ENCODE results near the gene CTIF.

Gene CTIF

GRCh38 chr18:48590678-48591077 lies 51.8 kb downstream of the CTIF start:
- no peaks in the 10 kb centered on the region for H3K4me1 ChIP-seq (ENCODE audit: control insufficient read depth, insufficient read depth, low read length)

GRCh38 chr18:48592540-48593171 lies 53.8 kb downstream of the CTIF start:
- Histone ChIP-seq H3K9ac (ENCODE audit: low read depth, low read length) (no peak overlapping the region), H3K4me1 (ENCODE audit: control insufficient read depth, insufficient read depth, low read length) (no peaks in the 10 kb centered on the region)

More at GRCh38 chr18:48590678-48591077, 51.8 kb downstream of the CTIF start:
- Histone ChIP-seq H3K36me3 (ENCODE audit: control insufficient read depth, insufficient read depth, low read length) (no peaks in the 10 kb centered on the region), H3K27me3 (ENCODE audit: control insufficient read depth, insufficient read depth, low read length) (no peaks in the 10 kb centered on the region), H3K9me3 (ENCODE audit: control insufficient read depth, insufficient read depth, low read length) (no peaks in the 10 kb centered on the region), H3K4me3 (ENCODE audit: low read depth, low read length) (no peak overlapping the region), H3K9ac (ENCODE audit: low read depth, low read length) (no peak overlapping the region), H3K27ac (ENCODE audit: low read depth, low read length) (no peak overlapping the region)

GRCh38 chr18:48594471-48595094 lies 55.8 kb downstream of the CTIF start:
- no peaks in the 10 kb centered on the region for H3K9me3 ChIP-seq (ENCODE audit: control insufficient read depth, insufficient read depth, low read length)
- no peaks in the 10 kb centered on the region for H3K4me1 ChIP-seq (ENCODE audit: control insufficient read depth, insufficient read depth, low read length)
- no peaks in the 10 kb centered on the region for H3K36me3 ChIP-seq (ENCODE audit: control insufficient read depth, insufficient read depth, low read length)
- H3K4me3 ChIP-seq (ENCODE audit: low read depth, low read length): no peak overlapping the region
- no peak overlapping the region for H3K9ac ChIP-seq (ENCODE audit: low read depth, low read length)
- H3K27ac ChIP-seq (ENCODE audit: low read depth, low read length): no peak overlapping the region
- no peaks in the 10 kb centered on the region for H3K27me3 ChIP-seq (ENCODE audit: control insufficient read depth, insufficient read depth, low read length)

More at GRCh38 chr18:48592540-48593171, 53.8 kb downstream of the CTIF start:
- Histone ChIP-seq H3K9me3 (ENCODE audit: control insufficient read depth, insufficient read depth, low read length) (no peaks in the 10 kb centered on the region), H3K27me3 (ENCODE audit: control insufficient read depth, insufficient read depth, low read length) (no peaks in the 10 kb centered on the region), H3K27ac (ENCODE audit: low read depth, low read length) (no peak overlapping the region), H3K36me3 (ENCODE audit: control insufficient read depth, insufficient read depth, low read length) (no peaks in the 10 kb centered on the region), H3K4me3 (ENCODE audit: low read depth, low read length) (no peak overlapping the region)

GRCh38 chr18:48595703-48596218 lies 56.9 kb downstream of the CTIF start:
- Histone ChIP-seq H3K9ac (ENCODE audit: low read depth, low read length) (no peak overlapping the region), H3K4me1 (ENCODE audit: control insufficient read depth, insufficient read depth, low read length) (no peaks in the 10 kb centered on the region), H3K27me3 (ENCODE audit: control insufficient read depth, insufficient read depth, low read length) (no peaks in the 10 kb centered on the region), H3K36me3 (ENCODE audit: control insufficient read depth, insufficient read depth, low read length) (no peaks in the 10 kb centered on the region), H3K9me3 (ENCODE audit: control insufficient read depth, insufficient read depth, low read length) (no peaks in the 10 kb centered on the region), H3K27ac (ENCODE audit: low read depth, low read length) (no peak overlapping the region), H3K4me3 (ENCODE audit: low read depth, low read length) (no peak overlapping the region)

GRCh38 chr18:48597110-48597509 lies 58.3 kb downstream of the CTIF start:
- Histone ChIP-seq H3K9me3 (ENCODE audit: control insufficient read depth, insufficient read depth, low read length) (no peaks in the 10 kb centered on the region), H3K4me3 (ENCODE audit: low read depth, low read length) (no peak overlapping the region), H3K27me3 (ENCODE audit: control insufficient read depth, insufficient read depth, low read length) (no peaks in the 10 kb centered on the region)

GRCh38 chr18:48597671-48598070 lies 58.8 kb downstream of the CTIF start:
- no peak overlapping the region for H3K27ac ChIP-seq (ENCODE audit: low read depth, low read length)
- H3K27me3 ChIP-seq (ENCODE audit: control insufficient read depth, insufficient read depth, low read length): no peaks in the 10 kb centered on the region
- no peaks in the 10 kb centered on the region for H3K36me3 ChIP-seq (ENCODE audit: control insufficient read depth, insufficient read depth, low read length)
- H3K4me3 ChIP-seq (ENCODE audit: low read depth, low read length): no peak overlapping the region
- H3K4me1 ChIP-seq (ENCODE audit: control insufficient read depth, insufficient read depth, low read length): no peaks in the 10 kb centered on the region
- H3K9ac ChIP-seq (ENCODE audit: low read depth, low read length): no peak overlapping the region
- no peaks in the 10 kb centered on the region for H3K9me3 ChIP-seq (ENCODE audit: control insufficient read depth, insufficient read depth, low read length)

More at GRCh38 chr18:48597110-48597509, 58.3 kb downstream of the CTIF start:
- H3K36me3 ChIP-seq (ENCODE audit: control insufficient read depth, insufficient read depth, low read length): no peaks in the 10 kb centered on the region
- H3K27ac ChIP-seq (ENCODE audit: low read depth, low read length): no peak overlapping the region
- no peak overlapping the region for H3K9ac ChIP-seq (ENCODE audit: low read depth, low read length)
- no peaks in the 10 kb centered on the region for H3K4me1 ChIP-seq (ENCODE audit: control insufficient read depth, insufficient read depth, low read length)

GRCh38 chr18:48599391-48599790 lies 60.6 kb downstream of the CTIF start:
- Histone ChIP-seq H3K4me3 (ENCODE audit: low read depth, low read length) (no peak overlapping the region), H3K9ac (ENCODE audit: low read depth, low read length) (no peak overlapping the region), H3K27ac (ENCODE audit: low read depth, low read length) (no peak overlapping the region), H3K36me3 (ENCODE audit: control insufficient read depth, insufficient read depth, low read length) (no peaks in the 10 kb centered on the region), H3K9me3 (ENCODE audit: control insufficient read depth, insufficient read depth, low read length) (no peaks in the 10 kb centered on the region), H3K4me1 (ENCODE audit: control insufficient read depth, insufficient read depth, low read length) (no peaks in the 10 kb centered on the region), H3K27me3 (ENCODE audit: control insufficient read depth, insufficient read depth, low read length) (no peaks in the 10 kb centered on the region)

- Histone ChIP-seq H3K27me3 (ENCODE audit: control insufficient read depth, insufficient read depth, low read length) (no peaks in the 10 kb centered on the region), H3K9ac (ENCODE audit: low read depth, low read length) (no peak overlapping the region), H3K4me1 (ENCODE audit: control insufficient read depth, insufficient read depth, low read length) (0 out of 2 replicates have a peak, but pooled peaks cover 1% of the 10 kb centered on the region), H3K4me3 (ENCODE audit: low read depth, low read length) (no peak overlapping the region), H3K9me3 (ENCODE audit: control insufficient read depth, insufficient read depth, low read length) (no peaks in the 10 kb centered on the region), H3K36me3 (ENCODE audit: control insufficient read depth, insufficient read depth, low read length) (no peaks in the 10 kb centered on the region), H3K27ac (ENCODE audit: low read depth, low read length) (no peak overlapping the region)
These were observed 61.2 kb downstream of the CTIF start for GRCh38 chr18:48600046-48600445.

GRCh38 chr18:48600456-48601090 lies 61.7 kb downstream of the CTIF start:
- Histone ChIP-seq H3K9ac (ENCODE audit: low read depth, low read length) (no peak overlapping the region), H3K4me1 (ENCODE audit: control insufficient read depth, insufficient read depth, low read length) (peaks cover 5% of the 10 kb centered on the region; the same call in 1 of the 2 replicates), H3K27ac (ENCODE audit: low read depth, low read length) (no peak overlapping the region)

GRCh38 chr18:48601343-48601742 lies 62.5 kb downstream of the CTIF start:
- Histone ChIP-seq H3K4me1 (ENCODE audit: control insufficient read depth, insufficient read depth, low read length) (peaks cover 5% of the 10 kb centered on the region; the same call in 1 of the 2 replicates), H3K36me3 (ENCODE audit: control insufficient read depth, insufficient read depth, low read length) (no peaks in the 10 kb centered on the region), H3K27ac (ENCODE audit: low read depth, low read length) (no peak overlapping the region), H3K9ac (ENCODE audit: low read depth, low read length) (no peak overlapping the region), H3K27me3 (ENCODE audit: control insufficient read depth, insufficient read depth, low read length) (no peaks in the 10 kb centered on the region), H3K9me3 (ENCODE audit: control insufficient read depth, insufficient read depth, low read length) (no peaks in the 10 kb centered on the region), H3K4me3 (ENCODE audit: low read depth, low read length) (no peak overlapping the region)

More at GRCh38 chr18:48600456-48601090, 61.7 kb downstream of the CTIF start:
- no peaks in the 10 kb centered on the region for H3K36me3 ChIP-seq (ENCODE audit: control insufficient read depth, insufficient read depth, low read length)
- no peak overlapping the region for H3K4me3 ChIP-seq (ENCODE audit: low read depth, low read length)
- H3K9me3 ChIP-seq (ENCODE audit: control insufficient read depth, insufficient read depth, low read length): no peaks in the 10 kb centered on the region
- no peaks in the 10 kb centered on the region for H3K27me3 ChIP-seq (ENCODE audit: control insufficient read depth, insufficient read depth, low read length)
